ENCODE measurements around the gene BCL7A.
"Not testable (repeated sequence)": the region's sequence is repeated elsewhere in the genome, so short reads cannot be mapped to it uniquely, and the experiment has no call there.

Gene BCL7A

GRCh38 chr12:122048151-122048550, 26.5 kb downstream of the BCL7A start:
- no peak overlapping the region for H3K9ac ChIP-seq (ENCODE audit: low read depth, low read length)
- peaks cover 12% of the 10 kb centered on the region; the same call in 1 of the 2 replicates for H3K36me3 ChIP-seq (ENCODE audit: insufficient read depth, low read length)
- H3K4me1 ChIP-seq (ENCODE audit: insufficient read depth, low read length), result no peaks in the 10 kb centered on the region
- peaks cover 15% of the 10 kb centered on the region; the same call in 1 of the 2 replicates for H3K9me3 ChIP-seq (ENCODE audit: control insufficient read depth, insufficient read depth, low read length)

- H3K9me3 ChIP-seq (ENCODE audit: control insufficient read depth, insufficient read depth, low read length), result peaks cover 10% of the 10 kb centered on the region; the same call in 1 of the 2 replicates
- H3K9ac ChIP-seq (ENCODE audit: low read depth, low read length), result no peak overlapping the region
- peaks cover 12% of the 10 kb centered on the region; the same call in 1 of the 2 replicates for H3K36me3 ChIP-seq (ENCODE audit: insufficient read depth, low read length)
- no peaks in the 10 kb centered on the region for H3K4me1 ChIP-seq (ENCODE audit: insufficient read depth, low read length)
Measured at GRCh38 chr12:122049827-122050226, 28.1 kb downstream of the BCL7A start.

- Histone ChIP-seq H3K36me3 (ENCODE audit: insufficient read depth, low read length) (peaks cover 8% of the 10 kb centered on the region; the same call in 1 of the 2 replicates), H3K9me3 (ENCODE audit: control insufficient read depth, insufficient read depth, low read length) (0 out of 2 replicates have a peak, but pooled peaks cover 4% of the 10 kb centered on the region), H3K4me1 (ENCODE audit: insufficient read depth, low read length) (no peaks in the 10 kb centered on the region), H3K9ac (ENCODE audit: low read depth, low read length) (no peak overlapping the region)
Measured at GRCh38 chr12:122050706-122051105, 29.0 kb downstream of the BCL7A start.

GRCh38 chr12:122051231-122051876, 29.7 kb downstream of the BCL7A start:
- H3K36me3 ChIP-seq (ENCODE audit: insufficient read depth, low read length), result peaks cover 3% of the 10 kb centered on the region; the same call in 1 of the 2 replicates
- H3K9ac ChIP-seq (ENCODE audit: low read depth, low read length), result no peak overlapping the region
- no peaks in the 10 kb centered on the region for H3K4me1 ChIP-seq (ENCODE audit: insufficient read depth, low read length)
- H3K9me3 ChIP-seq (ENCODE audit: control insufficient read depth, insufficient read depth, low read length), result no peaks in the 10 kb centered on the region

GRCh38 chr12:122052285-122052684, 30.6 kb downstream of the BCL7A start:
- Histone ChIP-seq H3K9me3 (ENCODE audit: control insufficient read depth, insufficient read depth, low read length) (no peaks in the 10 kb centered on the region), H3K9ac (ENCODE audit: low read depth, low read length) (no peak overlapping the region), H3K36me3 (ENCODE audit: insufficient read depth, low read length) (0 out of 2 replicates have a peak, but pooled peaks cover 2% of the 10 kb centered on the region), H3K4me1 (ENCODE audit: insufficient read depth, low read length) (no peaks in the 10 kb centered on the region)

GRCh38 chr12:122054842-122055520, 33.3 kb downstream of the BCL7A start:
- Histone ChIP-seq H3K9ac (ENCODE audit: low read depth, low read length) (no peak overlapping the region), H3K4me1 (ENCODE audit: insufficient read depth, low read length) (no peaks in the 10 kb centered on the region), H3K36me3 (ENCODE audit: insufficient read depth, low read length) (peaks cover 4% of the 10 kb centered on the region; the same call in 1 of the 2 replicates), H3K9me3 (ENCODE audit: control insufficient read depth, insufficient read depth, low read length) (no peaks in the 10 kb centered on the region)

GRCh38 chr12:122056406-122056805, 34.7 kb downstream of the BCL7A start:
- H3K9me3 ChIP-seq (ENCODE audit: control insufficient read depth, insufficient read depth, low read length); H3K9ac ChIP-seq (ENCODE audit: low read depth, low read length); H3K4me1 ChIP-seq (ENCODE audit: insufficient read depth, low read length); H3K36me3 ChIP-seq (ENCODE audit: insufficient read depth, low read length): not testable (repeated sequence)

GRCh38 chr12:122057007-122057735, 35.5 kb downstream of the BCL7A start:
- no peaks in the 10 kb centered on the region for H3K4me1 ChIP-seq (ENCODE audit: insufficient read depth, low read length)
- no peaks in the 10 kb centered on the region for H3K9me3 ChIP-seq (ENCODE audit: control insufficient read depth, insufficient read depth, low read length)
- H3K9ac ChIP-seq (ENCODE audit: low read depth, low read length), result no peak overlapping the region
- peaks cover 4% of the 10 kb centered on the region; the same call in 1 of the 2 replicates for H3K36me3 ChIP-seq (ENCODE audit: insufficient read depth, low read length)

- Histone ChIP-seq H3K36me3 (ENCODE audit: insufficient read depth, low read length) (peaks cover 4% of the 10 kb centered on the region; the same call in 1 of the 2 replicates), H3K9ac (ENCODE audit: low read depth, low read length) (no peak overlapping the region), H3K4me1 (ENCODE audit: insufficient read depth, low read length) (peaks cover 3% of the 10 kb centered on the region), H3K9me3 (ENCODE audit: control insufficient read depth, insufficient read depth, low read length) (no peaks in the 10 kb centered on the region)
Measured at GRCh38 chr12:122057769-122058168, 36.1 kb downstream of the BCL7A start.

- Histone ChIP-seq H3K9me3 (ENCODE audit: control insufficient read depth, insufficient read depth, low read length) (no peaks in the 10 kb centered on the region), H3K4me1 (ENCODE audit: insufficient read depth, low read length) (peaks cover 6% of the 10 kb centered on the region), H3K36me3 (ENCODE audit: insufficient read depth, low read length) (peaks cover 4% of the 10 kb centered on the region; the same call in 1 of the 2 replicates), H3K9ac (ENCODE audit: low read depth, low read length) (no peak overlapping the region)
Measured at GRCh38 chr12:122058549-122059149, 37.0 kb downstream of the BCL7A start.

GRCh38 chr12:122059203-122059960, 37.7 kb downstream of the BCL7A start:
- H3K36me3 ChIP-seq (ENCODE audit: insufficient read depth, low read length), result peaks cover 4% of the 10 kb centered on the region; the same call in 1 of the 2 replicates

GRCh38 chr12:122060081-122060501, 38.4 kb downstream of the BCL7A start:
- Histone ChIP-seq H3K4me1 (ENCODE audit: insufficient read depth, low read length) (peaks cover 9% of the 10 kb centered on the region), H3K9ac (ENCODE audit: low read depth, low read length) (no peak overlapping the region), H3K9me3 (ENCODE audit: control insufficient read depth, insufficient read depth, low read length) (no peaks in the 10 kb centered on the region), H3K36me3 (ENCODE audit: insufficient read depth, low read length) (peaks cover 4% of the 10 kb centered on the region; the same call in 1 of the 2 replicates)

More at GRCh38 chr12:122059203-122059960, 37.7 kb downstream of the BCL7A start:
- peaks cover 6% of the 10 kb centered on the region for H3K4me1 ChIP-seq (ENCODE audit: insufficient read depth, low read length)
- no peak overlapping the region for H3K9ac ChIP-seq (ENCODE audit: low read depth, low read length)
- no peaks in the 10 kb centered on the region for H3K9me3 ChIP-seq (ENCODE audit: control insufficient read depth, insufficient read depth, low read length)

GRCh38 chr12:122061253-122061652, 39.6 kb downstream of the BCL7A start:
- no peak overlapping the region for H3K9ac ChIP-seq (ENCODE audit: low read depth, low read length)
- peaks cover 12% of the 10 kb centered on the region for H3K4me1 ChIP-seq (ENCODE audit: insufficient read depth, low read length)
- H3K9me3 ChIP-seq (ENCODE audit: control insufficient read depth, insufficient read depth, low read length), result no peaks in the 10 kb centered on the region
- H3K36me3 ChIP-seq (ENCODE audit: insufficient read depth, low read length), result peaks cover 4% of the 10 kb centered on the region; the same call in 1 of the 2 replicates

All from ES-I3 (cell line).